Ascending aorta (tissue), 2 donors: ENCODE results near the gene TMEM52. TPM values are rescaled to one million over a fixed set of nuclear protein-coding genes. Genes with fewer than 3 reads are reported as not detected.

Source experiments
- DNase-seq, 2 donors: peaks; one replicate each; pipeline ENCODE4 v3.0.0-alpha.2; 2019; ENCODE audit warnings: low spot score in 2 of 2
- H3K27ac ChIP-seq, 2 donors: fragments of 200-600 bp; sonication (generic); one replicate each; pipeline ENCODE4 v1.5.1; 2016 to 2017; ENCODE audit warnings: mild to moderate bottlenecking in 1 of 2
- H3K27me3 ChIP-seq: fragments of 200-600 bp; sonication (generic); one replicate; pipeline ENCODE4 v1.5.1; 2017
- H3K36me3 ChIP-seq, 2 donors: fragments of 200-600 bp; sonication (generic); one replicate each; pipeline ENCODE4 v1.5.1; 2016
- H3K4me1 ChIP-seq, 2 donors: fragments of 200-600 bp; sonication (generic); one replicate each; pipeline ENCODE4 v1.5.1; 2016 to 2017; ENCODE audit warnings: mild to moderate bottlenecking in 1 of 2
- H3K4me3 ChIP-seq, 2 donors: fragments of 200-600 bp; sonication (generic); one replicate each; pipeline ENCODE4 v1.5.1; 2016 to 2017; ENCODE audit warnings: mild to moderate bottlenecking in 1 of 2
- H3K9me3 ChIP-seq, 2 donors: fragments of 200-600 bp; sonication (generic); one replicate each; pipeline ENCODE4 v1.5.1; 2016
- intact Hi-C: fragments of 100-400 bp; cut with DNase I; formaldehyde crosslinking; loops from one replicate; pipeline ENCODE4 v1.15.1; 2023
- total RNA-seq: library from RNA; depleted of rRNA; stranded (reverse); fragments of >200 nt; gene quantifications from one replicate; pipeline ENCODE4 v1.1.0, GENCODE V29; 2016
- TF ChIP-seq, protein P1 (sequence below), 3 experiments: fragments of 200-600 bp in 2 of 3; fragments of 450-650 bp in 1 of 3; sonication (generic) in 2 of 3; IDR thresholded peaks; one replicate each; pipeline ENCODE4 v1.5.1; 2016 to 2019; ENCODE audit warnings: antibody characterized with exemption in 3 of 3, mild to moderate bottlenecking in 1 of 3, moderate library complexity in 1 of 3

The TMEM52 gene
- total RNA-seq, 1 donor from 2014 or later = not detected

- Histone ChIP-seq H3K4me3 (no peak overlapping the region), H3K9me3 (no peaks in the 10 kb centered on the region), H3K27ac (peak overlapping the region in 1 of 2 donors; percentile 33), H3K27me3 (no peaks in the 10 kb centered on the region), H3K4me1 (peaks cover 4 to 22% of the 10 kb centered on the region in 2 donors), H3K36me3 (no peaks in the 10 kb centered on the region)
- peak; percentile 44 to 92 for DNase-seq
- intact Hi-C loops = loop anchor here (1.0 to 5.0 kb wide), 4 partner anchors 128 to 394 kb away; partner anchors contain the start of genes ATAD3A, MIB2 and NADK
- TF ChIP-seq, protein P1, sequence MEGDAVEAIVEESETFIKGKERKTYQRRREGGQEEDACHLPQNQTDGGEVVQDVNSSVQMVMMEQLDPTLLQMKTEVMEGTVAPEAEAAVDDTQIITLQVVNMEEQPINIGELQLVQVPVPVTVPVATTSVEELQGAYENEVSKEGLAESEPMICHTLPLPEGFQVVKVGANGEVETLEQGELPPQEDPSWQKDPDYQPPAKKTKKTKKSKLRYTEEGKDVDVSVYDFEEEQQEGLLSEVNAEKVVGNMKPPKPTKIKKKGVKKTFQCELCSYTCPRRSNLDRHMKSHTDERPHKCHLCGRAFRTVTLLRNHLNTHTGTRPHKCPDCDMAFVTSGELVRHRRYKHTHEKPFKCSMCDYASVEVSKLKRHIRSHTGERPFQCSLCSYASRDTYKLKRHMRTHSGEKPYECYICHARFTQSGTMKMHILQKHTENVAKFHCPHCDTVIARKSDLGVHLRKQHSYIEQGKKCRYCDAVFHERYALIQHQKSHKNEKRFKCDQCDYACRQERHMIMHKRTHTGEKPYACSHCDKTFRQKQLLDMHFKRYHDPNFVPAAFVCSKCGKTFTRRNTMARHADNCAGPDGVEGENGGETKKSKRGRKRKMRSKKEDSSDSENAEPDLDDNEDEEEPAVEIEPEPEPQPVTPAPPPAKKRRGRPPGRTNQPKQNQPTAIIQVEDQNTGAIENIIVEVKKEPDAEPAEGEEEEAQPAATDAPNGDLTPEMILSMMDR (IDR thresholded peaks at IDR 0.05) = peak; percentile 89 to 94 (median 90)
Observed at GRCh38 chr1:1906185-1907097, 12.6 kb downstream of the TMEM52 start.

- H3K4me1 ChIP-seq = peaks cover 0 to 16% of the 10 kb centered on the region in 2 donors
- no peaks in the 10 kb centered on the region for H3K9me3 ChIP-seq
- no peaks in the 10 kb centered on the region for H3K27me3 ChIP-seq
- no peak overlapping the region for H3K4me3 ChIP-seq
- intact Hi-C loops = no loop called here
- no peak for DNase-seq
- no peaks in the 10 kb centered on the region for H3K36me3 ChIP-seq
- H3K27ac ChIP-seq = no peak overlapping the region
- TF ChIP-seq, protein P1 (IDR thresholded peaks at IDR 0.05) = no peak
Observed at GRCh38 chr1:1903224-1903623, 15.9 kb downstream of the TMEM52 start.

GRCh38 chr1:1901641-1902294 lies 17.3 kb downstream of the TMEM52 start:
- H3K4me1 ChIP-seq = peaks cover 0 to 3% of the 10 kb centered on the region in 2 donors
- TF ChIP-seq, protein P1 (IDR thresholded peaks at IDR 0.05) = no peak
- H3K27ac ChIP-seq = no peak overlapping the region
- no peak overlapping the region for H3K4me3 ChIP-seq
- no peak for DNase-seq
- H3K27me3 ChIP-seq = no peaks in the 10 kb centered on the region
- intact Hi-C loops = no loop called here
- no peaks in the 10 kb centered on the region for H3K9me3 ChIP-seq
- no peaks in the 10 kb centered on the region for H3K36me3 ChIP-seq

- H3K4me1 ChIP-seq = peaks cover 0 to 3% of the 10 kb centered on the region in 2 donors
- H3K36me3 ChIP-seq = no peaks in the 10 kb centered on the region
- no peak overlapping the region for H3K27ac ChIP-seq
- no peaks in the 10 kb centered on the region for H3K9me3 ChIP-seq
- H3K27me3 ChIP-seq = no peaks in the 10 kb centered on the region
- DNase-seq = no peak
- no peak overlapping the region for H3K4me3 ChIP-seq
- TF ChIP-seq, protein P1 (IDR thresholded peaks at IDR 0.05) = no peak
- intact Hi-C loops = no loop called here
Observed at GRCh38 chr1:1900883-1901640, 18.0 kb downstream of the TMEM52 start.

DNA sequence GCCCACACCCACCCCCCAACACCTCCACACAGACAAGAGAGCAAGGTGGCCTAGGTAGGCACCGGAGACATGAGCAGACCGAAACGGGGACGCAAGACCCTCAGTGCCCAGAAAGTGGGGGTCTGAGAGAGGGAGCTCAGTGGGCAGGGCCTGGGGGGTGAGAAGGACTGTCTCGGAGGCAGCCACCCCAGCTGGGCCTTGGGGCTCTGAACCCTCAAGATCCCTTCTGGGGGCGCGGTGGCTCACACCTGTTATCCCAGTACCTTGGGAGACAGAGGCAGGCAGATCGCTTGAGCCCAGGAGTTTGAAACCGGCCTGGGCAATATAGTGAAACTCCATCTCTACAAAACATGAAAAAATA lies 19.1 kb downstream of the TMEM52 start:
- TF ChIP-seq, protein P1 (IDR thresholded peaks at IDR 0.05) = no peak
- Histone ChIP-seq H3K27me3 (no peaks in the 10 kb centered on the region), H3K9me3 (no peaks in the 10 kb centered on the region), H3K36me3 (no peaks in the 10 kb centered on the region), H3K4me3 (no peak overlapping the region), H3K27ac (no peak overlapping the region), H3K4me1 (peaks cover 0 to 2% of the 10 kb centered on the region in 2 donors)
- intact Hi-C loops = no loop called here
- no peak for DNase-seq
